ENCODE results near the gene TMEM212.

The TMEM212 gene

GRCh38 chr3:171875923-171876412 is 32.8 kb downstream of the TMEM212 start:
- DNase-seq (ENCODE audit: low read depth in 1 of 2, low spot score in 1 of 2): no peak
- no peak overlapping the region for H3K4me3 ChIP-seq (replicated peaks; ENCODE audit: insufficient read depth, low read length)
- TF ChIP-seq POLR2AphosphoS5 (IDR thresholded peaks at IDR 0.05; ENCODE audit: low read depth) (no peak), GABPA (IDR thresholded peaks at IDR 0.05; ENCODE audit: low read depth) (no peak)
- H3K27ac ChIP-seq (replicated peaks): no peak overlapping the region
- H3K27me3 ChIP-seq (ENCODE audit: insufficient read depth, poor library complexity, severe bottlenecking): no peaks in the 10 kb centered on the region

GRCh38 chr3:171876680-171877147 is 33.6 kb downstream of the TMEM212 start:
- Histone ChIP-seq H3K27ac (replicated peaks) (no peak overlapping the region), H3K27me3 (ENCODE audit: insufficient read depth, poor library complexity, severe bottlenecking) (no peaks in the 10 kb centered on the region), H3K4me3 (replicated peaks; ENCODE audit: insufficient read depth, low read length) (no peak overlapping the region)
- no peak for DNase-seq (ENCODE audit: low read depth in 1 of 2, low spot score in 1 of 2)
- TF ChIP-seq SPI1 (IDR thresholded peaks at IDR 0.05; ENCODE audit: borderline replicate concordance, low read depth): no peak
- no peak for TF ChIP-seq GABPA (IDR thresholded peaks at IDR 0.05; ENCODE audit: low read depth)
- TF ChIP-seq CTCF (IDR thresholded peaks at IDR 0.05; ENCODE audit: insufficient read depth, low read length): no peak
- no peak for TF ChIP-seq REST (IDR thresholded peaks at IDR 0.05; ENCODE audit: insufficient replicate concordance, low read depth)
- no peak for TF ChIP-seq POLR2AphosphoS5 (IDR thresholded peaks at IDR 0.05; ENCODE audit: low read depth)

- Histone ChIP-seq H3K27me3 (ENCODE audit: insufficient read depth, poor library complexity, severe bottlenecking) (no peaks in the 10 kb centered on the region), H3K27ac (replicated peaks) (no peak overlapping the region), H3K4me3 (replicated peaks; ENCODE audit: insufficient read depth, low read length) (no peak overlapping the region)
- TF ChIP-seq REST (IDR thresholded peaks at IDR 0.05; ENCODE audit: insufficient replicate concordance, low read depth) (no peak), GABPA (IDR thresholded peaks at IDR 0.05; ENCODE audit: low read depth) (no peak), SPI1 (IDR thresholded peaks at IDR 0.05; ENCODE audit: borderline replicate concordance, low read depth) (no peak), CTCF (IDR thresholded peaks at IDR 0.05; ENCODE audit: insufficient read depth, low read length) (no peak), POLR2AphosphoS5 (IDR thresholded peaks at IDR 0.05; ENCODE audit: low read depth) (no peak)
- no peak for DNase-seq (ENCODE audit: low read depth in 1 of 2, low spot score in 1 of 2)
These were observed 35.5 kb downstream of the TMEM212 start for GRCh38 chr3:171878461-171879225.

- no peak for DNase-seq (ENCODE audit: low read depth in 1 of 2, low spot score in 1 of 2)
- H3K27ac ChIP-seq (replicated peaks): no peak overlapping the region
These were observed 36.3 kb downstream of the TMEM212 start for GRCh38 chr3:171879472-171879871.

More at GRCh38 chr3:171879472-171879871, 36.3 kb downstream of the TMEM212 start:
- Histone ChIP-seq H3K27me3 (ENCODE audit: insufficient read depth, poor library complexity, severe bottlenecking) (no peaks in the 10 kb centered on the region), H3K4me3 (replicated peaks; ENCODE audit: insufficient read depth, low read length) (no peak overlapping the region)
- no peak for TF ChIP-seq REST (IDR thresholded peaks at IDR 0.05; ENCODE audit: insufficient replicate concordance, low read depth)
- no peak for TF ChIP-seq GABPA (IDR thresholded peaks at IDR 0.05; ENCODE audit: low read depth)
